ENCODE data around the gene CCM2L.
A peak's percentile ranks its signal among the peaks of the same experiment; 100 is the strongest.

The CCM2L gene

GRCh38 chr20:32062776-32063170 lies 52.5 kb downstream of the CCM2L start:
- DNase-seq: no peak

- no peak for DNase-seq
These were observed 53.5 kb downstream of the CCM2L start for GRCh38 chr20:32063695-32064094.

- no peak for DNase-seq
These were observed 54.4 kb downstream of the CCM2L start for GRCh38 chr20:32064667-32065066.

DNA sequence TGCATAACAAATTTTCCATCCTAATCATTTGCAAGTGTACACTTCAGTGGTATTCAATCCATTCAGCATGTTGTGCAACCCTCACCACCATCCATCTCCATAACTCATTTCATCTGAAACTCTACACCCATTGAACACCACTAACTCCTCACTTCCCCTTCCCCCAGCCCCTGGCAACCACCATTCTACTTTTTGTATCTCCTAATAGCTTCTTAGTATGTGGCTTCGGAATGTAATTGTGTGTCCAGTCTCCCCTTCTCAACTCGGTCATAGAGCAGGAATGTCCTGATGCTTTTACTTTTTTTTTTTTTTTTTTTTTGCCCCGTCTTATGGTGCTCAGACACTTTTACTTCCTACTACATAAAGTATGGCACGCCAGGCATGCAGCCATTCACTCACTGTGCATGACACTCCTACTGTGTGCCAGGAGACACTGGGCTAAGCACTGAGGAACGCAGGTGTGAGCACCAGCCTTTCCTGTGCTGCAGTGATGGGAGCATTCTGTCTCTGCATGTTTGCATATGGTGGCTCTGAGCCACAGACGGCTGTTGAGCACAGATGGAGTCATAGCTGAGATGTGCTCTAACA lies 57.1 kb downstream of the CCM2L start:
- peak; percentile 8 for DNase-seq

DNA sequence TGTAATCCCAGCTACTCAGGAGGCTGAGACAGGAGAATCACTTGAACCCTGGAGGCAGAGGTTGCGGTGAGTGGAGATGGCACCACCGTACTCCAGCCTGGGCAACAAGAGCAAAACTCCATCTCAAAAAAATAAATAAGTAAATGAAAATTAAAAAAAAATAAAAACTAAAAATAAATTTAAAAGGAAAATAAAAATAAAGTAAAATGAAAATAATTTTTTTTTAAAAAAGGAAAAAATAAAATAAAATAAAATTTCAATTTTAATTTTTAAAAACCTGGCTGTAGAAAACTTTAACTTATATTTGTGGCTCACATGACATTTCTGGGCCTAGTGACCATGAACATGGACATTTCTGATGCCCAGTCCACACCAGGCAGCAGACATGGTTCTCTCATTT lies 57.9 kb downstream of the CCM2L start:
- DNase-seq: no peak

DNA sequence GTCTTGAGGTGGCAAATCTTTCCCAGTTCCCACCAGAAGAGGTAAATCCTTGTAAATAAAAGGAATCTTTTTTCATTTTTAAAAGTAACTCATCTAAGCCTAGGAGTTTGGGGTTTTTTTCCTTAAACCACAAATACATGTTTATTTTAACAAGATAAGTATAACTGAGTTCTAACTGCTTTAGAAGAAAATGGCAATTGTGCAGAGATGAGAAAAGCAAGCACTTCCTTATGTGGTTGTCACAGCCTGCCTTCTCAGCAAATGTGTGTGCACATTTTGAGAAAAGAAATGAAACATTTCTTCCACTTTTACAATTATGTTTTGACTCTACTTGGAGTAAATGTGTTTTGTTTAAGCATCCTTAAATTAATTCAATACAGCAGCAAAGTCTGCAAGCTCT lies 59.5 kb downstream of the CCM2L start:
- no peak for DNase-seq

DNA sequence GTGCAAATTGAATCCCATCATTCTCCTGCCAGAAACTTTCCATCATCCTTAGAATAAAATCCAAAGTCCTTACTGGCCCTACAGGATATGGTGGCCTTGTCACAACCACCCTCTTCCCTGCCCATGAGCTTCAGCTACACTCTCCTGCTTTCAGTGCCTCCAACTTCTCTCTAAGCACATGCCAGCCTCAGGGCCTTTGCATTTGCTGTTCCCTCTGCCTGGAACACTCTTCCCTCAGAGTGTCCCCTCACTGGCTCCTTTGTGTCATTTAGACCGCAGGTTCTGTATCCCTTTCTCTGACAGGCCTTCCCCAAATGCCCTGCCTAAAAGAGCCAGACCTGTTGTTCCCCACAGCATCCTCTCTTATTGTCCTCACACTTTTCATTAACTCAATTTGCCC lies 60.0 kb downstream of the CCM2L start:
- no peak for DNase-seq

GRCh38 chr20:32070690-32071213 lies 60.5 kb downstream of the CCM2L start:
- DNase-seq: no peak

DNA sequence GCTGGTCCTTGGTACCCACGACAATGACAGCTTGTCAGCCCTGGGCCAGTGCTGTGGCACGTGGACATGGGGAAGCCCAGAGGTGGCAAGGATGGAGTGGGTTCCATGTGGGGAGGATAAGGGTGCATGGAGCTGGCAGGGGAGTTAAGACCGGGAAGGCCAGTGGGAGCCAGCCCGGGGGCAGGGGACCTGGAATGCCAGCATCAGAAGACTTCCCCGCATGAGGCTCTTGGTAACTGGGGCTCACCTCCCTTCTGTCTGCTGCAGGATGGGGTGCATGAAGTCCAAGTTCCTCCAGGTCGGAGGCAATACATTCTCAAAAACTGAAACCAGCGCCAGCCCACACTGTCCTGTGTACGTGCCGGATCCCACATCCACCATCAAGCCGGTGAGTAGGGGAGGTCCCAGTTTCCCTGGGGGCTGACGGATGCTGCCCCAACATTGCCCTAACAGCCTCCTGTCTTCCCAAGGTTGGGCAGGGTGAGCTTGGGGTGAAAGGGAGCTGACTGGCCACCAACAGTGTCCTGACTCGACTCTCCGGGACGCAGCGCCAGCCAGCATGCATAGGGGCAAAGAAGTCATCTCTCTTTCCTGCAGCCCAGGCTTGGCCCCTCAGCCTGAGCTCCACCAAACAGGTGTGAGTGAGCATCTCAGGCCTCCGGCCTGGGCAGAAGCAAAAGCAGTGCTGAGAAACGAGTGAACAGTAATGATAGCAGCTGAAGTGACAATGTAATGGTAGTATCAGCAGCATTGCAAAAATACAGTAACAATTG lies 61.3 kb downstream of the CCM2L start:
- no peak for DNase-seq

DNA sequence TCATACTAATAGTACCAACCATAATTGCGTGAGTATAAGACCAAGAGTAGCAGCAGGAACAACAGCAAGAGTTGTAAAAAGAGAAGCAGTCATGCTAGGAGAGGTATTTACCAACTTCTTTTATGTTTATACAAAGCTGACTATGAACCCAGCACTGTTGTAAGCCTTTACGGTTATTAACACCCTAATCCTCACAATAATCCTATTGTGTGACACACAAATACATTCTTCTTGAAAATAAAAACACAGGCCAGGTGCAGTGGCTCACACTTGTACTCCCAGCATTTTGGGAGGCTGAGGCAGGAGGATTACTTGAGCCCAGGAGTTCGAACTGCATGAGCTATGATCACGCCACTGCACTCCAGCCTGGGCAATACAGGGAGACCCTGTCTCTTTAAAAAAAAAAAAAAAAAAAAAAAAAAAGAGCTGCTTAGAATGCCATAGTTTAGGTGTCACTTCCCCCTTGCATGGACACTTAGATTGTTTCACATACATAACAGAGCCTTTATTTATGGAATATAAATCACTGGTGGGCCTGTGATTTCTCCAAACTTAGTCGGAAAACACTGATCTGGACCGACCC lies 62.0 kb downstream of the CCM2L start:
- no peak for DNase-seq

DNA sequence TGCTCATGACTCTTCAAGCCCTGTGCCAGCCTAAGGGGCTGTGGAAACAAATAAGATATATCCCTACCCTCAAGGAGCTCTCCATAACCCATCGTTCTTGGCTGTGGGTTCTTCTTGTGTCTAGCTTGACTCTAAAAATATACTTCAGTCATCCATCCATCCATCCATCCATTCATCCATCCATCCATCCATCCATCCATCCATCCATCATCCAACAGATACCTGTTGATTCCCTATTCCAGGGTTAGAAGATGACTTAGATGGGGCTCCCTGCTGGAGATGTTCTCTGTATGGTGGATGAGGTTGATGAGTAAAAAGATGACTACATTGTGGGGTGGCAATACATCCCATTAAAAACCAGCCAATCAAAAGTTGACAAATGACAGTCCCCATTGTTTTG lies 65.3 kb downstream of the CCM2L start:
- DNase-seq: no peak

- DNase-seq: no peak
These were observed 67.0 kb downstream of the CCM2L start for GRCh38 chr20:32077190-32077589.

DNA sequence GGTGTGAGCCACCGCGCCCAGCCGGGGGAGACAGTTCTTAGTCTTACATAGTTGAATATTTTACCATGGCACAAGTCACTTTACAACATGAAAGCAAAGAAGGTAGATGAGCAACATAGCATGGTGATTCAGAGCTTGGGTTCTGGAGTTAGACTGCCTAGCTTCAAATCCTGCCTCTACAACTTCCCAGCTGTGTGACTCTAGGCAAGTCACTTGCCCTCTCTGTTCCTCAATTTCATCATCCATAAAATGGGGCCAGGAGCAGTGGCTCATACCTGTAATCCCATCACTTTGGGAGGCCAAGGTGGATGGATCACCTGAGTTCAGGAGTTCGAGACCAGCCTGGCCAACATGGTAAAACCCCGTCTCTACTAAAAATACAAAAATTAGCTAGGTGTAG lies 68.1 kb downstream of the CCM2L start:
- DNase-seq: no peak

DNA sequence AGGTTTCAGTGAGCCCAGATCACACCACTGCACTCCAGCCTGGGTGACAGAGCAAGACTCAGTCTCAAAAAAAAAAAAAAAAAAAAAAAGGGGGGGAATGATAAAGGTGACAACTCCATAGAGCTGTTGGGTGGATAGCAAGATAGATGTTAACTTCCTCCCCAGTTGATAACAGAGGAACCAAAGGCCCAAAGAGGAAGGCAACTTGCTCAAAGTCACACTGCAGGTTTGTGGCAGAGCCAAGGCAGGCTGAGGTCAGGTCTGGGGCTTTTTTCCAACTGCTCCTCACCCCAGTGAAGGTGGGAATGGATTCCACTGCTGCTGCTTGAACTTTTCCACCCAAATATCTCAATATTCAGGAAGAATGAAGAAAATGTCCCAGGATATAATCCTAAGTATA lies 68.6 kb downstream of the CCM2L start:
- no peak for DNase-seq

- no peak for DNase-seq
These were observed 69.4 kb downstream of the CCM2L start for GRCh38 chr20:32079655-32080109.

- DNase-seq: no peak
These were observed 70.5 kb downstream of the CCM2L start for GRCh38 chr20:32080783-32081182.

Measured in NCI-H1694 treated with DMSO at 0.1 percent for 48 hours (cell line).